Astrocyte (in vitro differentiated cells and primary cell): ENCODE results near the gene KIAA0319L. TPM values are rescaled to one million over a fixed set of nuclear protein-coding genes. Genes with fewer than 3 reads are reported as not detected.
A peak's percentile ranks its signal among the peaks of the same experiment; 100 is the strongest.

Experiments used
- DNase-seq: peaks from one replicate; pipeline ENCODE4 v3.0.0-alpha.2; 2010; ENCODE audit warnings: low read depth
- FAIRE-seq: peaks from 2 replicates; lab custom pipeline; 2011; peaks lifted over from hg19 to GRCh38; lab: Jason Lieb, UNC
- H2AFZ ChIP-seq: 2 replicates; pipeline ENCODE4 v1.6.0; 2012; ENCODE audit warnings: low read depth, low read length, inconsistent platforms
- H3K27ac ChIP-seq: 2 replicates; pipeline ENCODE4 v1.5.1; 2011; ENCODE audit warnings: low read depth, low read length, inconsistent platforms
- H3K27me3 ChIP-seq: 2 replicates; pipeline ENCODE4 v1.6.0; 2011; ENCODE audit warnings: low read length, inconsistent platforms; ENCODE audit not compliant: insufficient read depth
- H3K36me3 ChIP-seq: 2 replicates; pipeline ENCODE4 v1.5.1; 2011; ENCODE audit warnings: low read length, inconsistent platforms; ENCODE audit not compliant: insufficient read depth
- H3K4me1 ChIP-seq: 2 replicates; pipeline ENCODE4 v1.5.1; 2011; ENCODE audit warnings: low read length, inconsistent platforms; ENCODE audit not compliant: insufficient read depth
- H3K4me2 ChIP-seq: 2 replicates; pipeline ENCODE4 v1.6.0; 2012; ENCODE audit warnings: low read length, inconsistent platforms
- H3K4me3 ChIP-seq: 2 replicates; pipeline ENCODE4 v1.5.1; 2011; ENCODE audit warnings: low read depth, mild to moderate bottlenecking, low read length, inconsistent platforms; ENCODE audit not compliant: insufficient read depth
- H3K79me2 ChIP-seq: 2 replicates; pipeline ENCODE4 v1.6.0; 2012; ENCODE audit warnings: mild to moderate bottlenecking, low read length, inconsistent platforms; ENCODE audit not compliant: insufficient read depth
- H3K9ac ChIP-seq: 2 replicates; pipeline ENCODE4 v1.6.0; 2012; ENCODE audit warnings: mild to moderate bottlenecking, low read length, inconsistent platforms
- H3K9me3 ChIP-seq: 2 replicates; pipeline ENCODE4 v1.5.1; 2012; ENCODE audit warnings: low read depth, mild to moderate bottlenecking, low read length, inconsistent platforms; ENCODE audit not compliant: insufficient read depth
- H4K20me1 ChIP-seq: 2 replicates; pipeline ENCODE4 v1.6.0; 2012; ENCODE audit warnings: low read length, inconsistent platforms; ENCODE audit not compliant: insufficient read depth
- H3K27ac Mint-ChIP-seq: one replicate; pipeline ENCODE4 v1.8.0; 2021; ENCODE audit warnings: mild to moderate bottlenecking, mixed read lengths; ENCODE audit not compliant: unreplicated experiment
- H3K27me3 Mint-ChIP-seq: one replicate; pipeline ENCODE4 v1.8.0; 2021; ENCODE audit warnings: low read depth, mixed read lengths; ENCODE audit not compliant: unreplicated experiment
- H3K36me3 Mint-ChIP-seq: one replicate; pipeline ENCODE4 v1.8.0; 2021; ENCODE audit warnings: low read depth, mixed read lengths; ENCODE audit not compliant: unreplicated experiment
- H3K4me1 Mint-ChIP-seq: one replicate; pipeline ENCODE4 v1.8.0; 2021; ENCODE audit warnings: low read depth, mixed read lengths; ENCODE audit not compliant: unreplicated experiment
- H3K4me3 Mint-ChIP-seq: one replicate; pipeline ENCODE4 v1.8.0; 2021; ENCODE audit warnings: mild to moderate bottlenecking, moderate library complexity, mixed read lengths; ENCODE audit not compliant: unreplicated experiment
- H3K9me3 Mint-ChIP-seq: one replicate; pipeline ENCODE4 v1.8.0; 2021; ENCODE audit warnings: mild to moderate bottlenecking, mixed read lengths; ENCODE audit not compliant: unreplicated experiment
- EZH2 ChIP-seq: IDR thresholded peaks from 2 replicates; pipeline ENCODE4 v1.6.1; 2012; ENCODE audit warnings: mild to moderate bottlenecking, low read length, inconsistent platforms; ENCODE audit not compliant: insufficient read depth
- total RNA-seq: library from RNA; stranded (reverse); gene quantifications from 2 replicates; pipeline ENCODE4 v1.2.1, GENCODE V29; 2021
- TF ChIP-seq, protein P1 (sequence below): IDR thresholded peaks from 2 replicates; pipeline ENCODE4 v1.5.1; 2011; ENCODE audit warnings: low read depth, mild to moderate bottlenecking, inconsistent platforms, low read length, moderate library complexity; ENCODE audit not compliant: insufficient read depth

KIAA0319L gene
- total RNA-seq, 1 donor from 2014 or later = 42.5 TPM

DNA sequence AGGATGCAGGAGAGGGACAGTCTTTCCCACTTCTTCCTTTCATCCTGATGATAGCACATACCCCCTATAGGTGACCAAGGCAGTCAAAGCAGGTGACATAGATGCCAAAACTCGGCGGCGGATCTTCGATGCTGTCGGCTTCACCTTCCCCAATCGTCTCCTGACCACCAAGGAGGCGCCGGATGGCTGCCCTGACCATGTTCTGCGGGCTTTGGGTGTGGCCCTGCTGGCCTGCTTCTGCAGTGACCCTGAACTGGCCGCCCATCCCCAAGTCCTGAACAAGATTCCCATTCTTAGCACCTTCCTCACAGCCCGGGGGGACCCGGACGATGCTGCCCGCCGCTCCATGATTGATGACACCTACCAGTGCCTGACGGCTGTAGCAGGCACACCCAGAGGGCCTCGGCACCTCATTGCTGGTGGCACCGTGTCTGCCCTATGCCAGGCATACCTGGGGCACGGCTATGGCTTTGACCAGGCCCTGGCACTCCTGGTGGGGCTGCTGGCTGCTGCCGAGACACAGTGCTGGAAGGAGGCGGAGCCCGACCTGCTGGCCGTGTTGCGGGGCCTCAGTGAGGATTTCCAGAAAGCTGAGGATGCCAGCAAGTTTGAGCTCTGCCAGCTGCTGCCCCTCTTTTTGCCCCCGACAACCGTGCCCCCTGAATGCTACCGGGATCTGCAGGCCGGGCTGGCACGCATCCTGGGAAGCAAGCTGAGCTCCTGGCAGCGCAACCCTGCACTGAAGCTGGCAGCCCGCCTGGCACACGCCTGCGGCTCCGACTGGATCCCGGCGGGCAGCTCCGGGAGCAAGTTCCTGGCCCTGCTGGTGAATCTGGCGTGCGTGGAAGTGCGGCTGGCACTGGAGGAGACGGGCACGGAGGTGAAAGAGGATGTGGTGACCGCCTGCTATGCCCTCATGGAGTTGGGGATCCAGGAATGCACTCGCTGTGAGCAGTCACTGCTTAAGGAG is 3.3 kb upstream of the KIAA0319L start:
- Histone ChIP-seq H3K4me3 (no peak overlapping the region), H3K4me1 (peaks cover 27% of the 10 kb centered on the region), H3K9ac (peak overlapping the region; percentile 10), H3K79me2 (peaks cover 54% of the 10 kb centered on the region), H3K4me2 (peak overlapping the region; percentile 63), H3K9me3 (no peaks in the 10 kb centered on the region), H2AFZ (no peak overlapping the region), H3K27me3 (no peaks in the 10 kb centered on the region), H4K20me1 (peaks cover 80% of the 10 kb centered on the region), H3K36me3 (peaks cover 8% of the 10 kb centered on the region), H3K27ac (no peak overlapping the region)
- FAIRE-seq (no peak), DNase-seq (no peak)
- Mint-ChIP-seq H3K27me3 (no peaks in the 10 kb centered on the region), H3K4me1 (peaks cover 15% of the 10 kb centered on the region), H3K36me3 (peaks cover 9% of the 10 kb centered on the region), H3K9me3 (no peaks in the 10 kb centered on the region), H3K27ac (peak overlapping the region; percentile 66), H3K4me3 (no peak overlapping the region)
- no peak for TF ChIP-seq EZH2
- TF ChIP-seq, protein P1, sequence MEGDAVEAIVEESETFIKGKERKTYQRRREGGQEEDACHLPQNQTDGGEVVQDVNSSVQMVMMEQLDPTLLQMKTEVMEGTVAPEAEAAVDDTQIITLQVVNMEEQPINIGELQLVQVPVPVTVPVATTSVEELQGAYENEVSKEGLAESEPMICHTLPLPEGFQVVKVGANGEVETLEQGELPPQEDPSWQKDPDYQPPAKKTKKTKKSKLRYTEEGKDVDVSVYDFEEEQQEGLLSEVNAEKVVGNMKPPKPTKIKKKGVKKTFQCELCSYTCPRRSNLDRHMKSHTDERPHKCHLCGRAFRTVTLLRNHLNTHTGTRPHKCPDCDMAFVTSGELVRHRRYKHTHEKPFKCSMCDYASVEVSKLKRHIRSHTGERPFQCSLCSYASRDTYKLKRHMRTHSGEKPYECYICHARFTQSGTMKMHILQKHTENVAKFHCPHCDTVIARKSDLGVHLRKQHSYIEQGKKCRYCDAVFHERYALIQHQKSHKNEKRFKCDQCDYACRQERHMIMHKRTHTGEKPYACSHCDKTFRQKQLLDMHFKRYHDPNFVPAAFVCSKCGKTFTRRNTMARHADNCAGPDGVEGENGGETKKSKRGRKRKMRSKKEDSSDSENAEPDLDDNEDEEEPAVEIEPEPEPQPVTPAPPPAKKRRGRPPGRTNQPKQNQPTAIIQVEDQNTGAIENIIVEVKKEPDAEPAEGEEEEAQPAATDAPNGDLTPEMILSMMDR = no peak

DNA sequence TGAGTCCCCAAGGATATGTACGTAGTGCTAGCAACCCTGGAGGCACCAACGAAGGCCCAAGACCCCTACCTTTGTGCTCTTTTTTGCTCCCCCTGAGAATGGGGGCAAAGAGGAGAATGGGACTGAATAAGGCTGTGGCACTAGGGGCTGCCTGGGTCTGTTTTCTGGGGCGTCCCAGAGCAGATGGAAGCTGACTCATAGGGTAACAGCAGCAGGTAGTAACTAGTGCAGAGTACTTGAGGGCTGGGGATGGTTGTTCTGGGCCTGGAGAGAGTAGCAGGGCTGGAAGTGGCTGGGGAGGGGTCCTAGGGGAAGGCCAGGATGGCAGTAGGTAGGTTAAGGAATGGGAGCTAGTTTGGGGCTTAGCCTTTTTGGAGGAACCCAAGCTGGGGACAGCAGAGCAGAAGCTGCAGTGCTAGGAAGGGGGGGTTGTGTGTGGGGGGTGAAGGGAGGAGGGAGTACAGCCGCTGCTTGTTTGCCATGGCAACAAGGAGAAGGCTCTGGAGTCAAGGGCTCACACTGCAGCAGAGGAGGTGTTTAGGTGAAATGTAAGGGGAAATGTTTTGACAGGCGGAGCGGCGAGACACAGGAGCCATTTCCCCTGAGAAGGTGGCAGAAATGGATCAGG is 2.2 kb upstream of the KIAA0319L start:
- Histone ChIP-seq H4K20me1 (peaks cover 80% of the 10 kb centered on the region), H3K4me3 (no peak overlapping the region), H3K9me3 (no peaks in the 10 kb centered on the region), H3K9ac (peak overlapping the region; percentile 91), H3K4me1 (peaks cover 36% of the 10 kb centered on the region), H3K27ac (no peak overlapping the region), H3K4me2 (peak overlapping the region; percentile 88), H3K27me3 (no peaks in the 10 kb centered on the region), H2AFZ (no peak overlapping the region), H3K79me2 (peaks cover 64% of the 10 kb centered on the region), H3K36me3 (peaks cover 8% of the 10 kb centered on the region)
- no peaks in the 10 kb centered on the region for H3K27me3 Mint-ChIP-seq
- H3K36me3 Mint-ChIP-seq = peaks cover 7% of the 10 kb centered on the region
- H3K9me3 Mint-ChIP-seq = no peaks in the 10 kb centered on the region
- H3K4me3 Mint-ChIP-seq = peak overlapping the region; percentile 92
- TF ChIP-seq EZH2 = no peak
- TF ChIP-seq, protein P1 = no peak
- DNase-seq (no peak), FAIRE-seq (no peak)
- H3K27ac Mint-ChIP-seq = no peak overlapping the region
- peaks cover 24% of the 10 kb centered on the region for H3K4me1 Mint-ChIP-seq
